SK-N-SH (cell line): ENCODE results near the gene SLITRK2. TPM values are rescaled to one million over a fixed set of nuclear protein-coding genes. Genes with fewer than 3 reads are reported as not detected.

Experiments used
- CTCF ChIA-PET: fragments of 300-600, 350-600 bp; formaldehyde crosslinking; extraction: SDS; loops from one replicate; lab custom pipeline; 2021; lab: Yijun Ruan, JAX
- POLR2A ChIA-PET: fragments of 350-600 bp; sonication (Branson Sonifier 250); formaldehyde crosslinking; extraction: SDS; loops from one replicate; lab custom pipeline; 2020; ENCODE audit warnings: antibody characterized with exemption, inconsistent platforms; lab: Yijun Ruan, JAX
- DNase-seq: peaks from one replicate; pipeline ENCODE4 v3.0.0; 2012
- H2AFZ ChIP-seq: fragments of 200-600 bp; sonication (generic); 2 replicates; pipeline ENCODE4 v1.8.1; 2016; ENCODE audit warnings: antibody characterized with exemption, mild to moderate bottlenecking, low read depth
- H3F3A ChIP-seq: fragments of 200-600 bp; sonication (generic); replicated peaks from 2 replicates; pipeline ENCODE3; 2016; ENCODE audit warnings: antibody characterized with exemption, mild to moderate bottlenecking; ENCODE audit not compliant: insufficient read depth
- H3K27ac ChIP-seq, 2 experiments: fragments of 200-500 bp in 1 of 2; fragments of 200-600 bp in 1 of 2; sonication (Bioruptor generic) in 1 of 2; sonication (generic), shearing (Covaris generic) in 1 of 2; 2 replicates each; pipeline versions ENCODE4 v1.5.1 to v1.6.1; 2014 to 2016; ENCODE audit warnings: low read depth in 2 of 2, inconsistent platforms in 1 of 2, low read length in 1 of 2, mild to moderate bottlenecking in 1 of 2, mixed read lengths in 1 of 2
- H3K27me3 ChIP-seq: fragments of 200-600 bp; sonication (generic), shearing (Covaris generic); 2 replicates; pipeline ENCODE4 v1.6.1; 2016; ENCODE audit warnings: mixed run types; ENCODE audit not compliant: insufficient read depth
- H3K36me3 ChIP-seq, 2 experiments: fragments of 200-500 bp in 1 of 2; fragments of 200-600 bp in 1 of 2; sonication (Bioruptor generic) in 1 of 2; sonication (generic) in 1 of 2; replicated peaks in 1 of 2; 2 replicates each; pipeline versions ENCODE3 to v1.5.1; 2014 to 2016; ENCODE audit warnings: low read length in 1 of 2, mild to moderate bottlenecking in 1 of 2; ENCODE audit not compliant: insufficient read depth in 2 of 2, control insufficient read depth in 1 of 2
- H3K4me1 ChIP-seq, 2 experiments: fragments of 200-500 bp in 1 of 2; fragments of 200-600 bp in 1 of 2; sonication (Bioruptor generic) in 1 of 2; sonication (generic), shearing (Covaris generic) in 1 of 2; 2 replicates each; pipeline versions ENCODE4 v1.5.1 to v1.6.1; 2014 to 2016; ENCODE audit warnings: low read depth in 1 of 2, low read length in 1 of 2, mixed run types in 1 of 2; ENCODE audit not compliant: insufficient read depth in 2 of 2, control insufficient read depth in 1 of 2
- H3K4me2 ChIP-seq: fragments of 200-600 bp; sonication (generic), shearing (Covaris generic); 2 replicates; pipeline ENCODE4 v1.6.1; 2017; ENCODE audit warnings: mixed run types
- H3K4me3 ChIP-seq, 2 experiments: fragments of 200-500 bp in 1 of 2; fragments of 200-600 bp in 1 of 2; sonication (Bioruptor generic) in 1 of 2; sonication (generic), shearing (Covaris generic) in 1 of 2; 2 replicates each; pipeline versions ENCODE4 v1.5.1 to v1.8.1; 2014 to 2016; ENCODE audit warnings: low read depth in 2 of 2, inconsistent platforms in 1 of 2, low read length in 1 of 2, mild to moderate bottlenecking in 1 of 2, mixed read lengths in 1 of 2, moderate library complexity in 1 of 2
- H3K79me2 ChIP-seq: fragments of 200-600 bp; sonication (generic); 2 replicates; pipeline ENCODE4 v1.8.1; 2017; ENCODE audit warnings: mild to moderate bottlenecking; ENCODE audit not compliant: insufficient read depth
- H3K9ac ChIP-seq: fragments of 200-600 bp; sonication (generic); 2 replicates; pipeline ENCODE4 v1.6.1; 2017; ENCODE audit warnings: mixed run types
- H3K9me2 ChIP-seq: fragments of 200-600 bp; sonication (generic); 2 replicates; pipeline ENCODE4 v1.6.1; 2017; ENCODE audit warnings: mixed run types
- H3K9me3 ChIP-seq: fragments of 200-600 bp; sonication (generic); 2 replicates; pipeline ENCODE4 v1.6.1; 2017; ENCODE audit warnings: mixed run types, mild to moderate bottlenecking, moderate library complexity
- H4K20me1 ChIP-seq: fragments of 200-600 bp; sonication (generic); 2 replicates; pipeline ENCODE4 v1.6.1; 2017; ENCODE audit warnings: mild to moderate bottlenecking, mixed run types; ENCODE audit not compliant: insufficient read depth
- CHD2 ChIP-seq: fragments of 150-350 bp; IDR thresholded peaks from 2 replicates; pipeline ENCODE4 v1.6.1; 2018; ENCODE audit warnings: low read length; ENCODE audit not compliant: partially characterized antibody
- EP300 ChIP-seq, 2 experiments: IDR thresholded peaks; 2 replicates each; pipeline versions ENCODE4 v1.4.0 to v1.6.1; 2012; ENCODE audit warnings: borderline replicate concordance in 1 of 2, low read depth in 1 of 2, low read length in 1 of 2
- EZH2phosphoT487 ChIP-seq: fragments of 200-600 bp; sonication (generic); IDR thresholded peaks from 2 replicates; pipeline ENCODE4 v1.6.1; 2017; ENCODE audit warnings: low read depth, mixed run types, mild to moderate bottlenecking, antibody characterized with exemption, moderate library complexity, borderline replicate concordance
- FOSL2 ChIP-seq: IDR thresholded peaks from 2 replicates; pipeline ENCODE4 v1.4.0; 2012; ENCODE audit warnings: low read depth, mild to moderate bottlenecking, moderate library complexity, borderline replicate concordance
- GABPA ChIP-seq: IDR thresholded peaks from 2 replicates; pipeline ENCODE4 v1.4.0; 2012; ENCODE audit warnings: low read depth, mild to moderate bottlenecking
- GATA2 ChIP-seq: sonication (generic); formaldehyde crosslinking; IDR thresholded peaks from 2 replicates; pipeline ENCODE4 v1.5.0; 2020; ENCODE audit warnings: mild to moderate bottlenecking, missing genetic modification reagents
- JUND ChIP-seq: IDR thresholded peaks from 2 replicates; pipeline ENCODE4 v1.4.0; 2012
- MAX ChIP-seq: IDR thresholded peaks from 2 replicates; pipeline ENCODE4 v1.4.0; 2012; ENCODE audit warnings: low read depth
- MEF2A ChIP-seq: IDR thresholded peaks from 2 replicates; pipeline ENCODE4 v1.4.0; 2012; ENCODE audit warnings: low read depth, borderline replicate concordance
- NFIC ChIP-seq: IDR thresholded peaks from 2 replicates; pipeline ENCODE4 v1.4.0; 2012; ENCODE audit warnings: borderline replicate concordance
- PBX3 ChIP-seq: IDR thresholded peaks from 2 replicates; pipeline ENCODE4; 2012
- REST ChIP-seq: IDR thresholded peaks from 2 replicates; pipeline ENCODE4 v1.6.1; 2012; ENCODE audit warnings: mild to moderate bottlenecking, low read depth, low read length, moderate library complexity
- RFX5 ChIP-seq: IDR thresholded peaks from 2 replicates; pipeline ENCODE4 v1.6.1; 2012; ENCODE audit warnings: mild to moderate bottlenecking, improper control_type of control experiment, low read length
- RXRA ChIP-seq: IDR thresholded peaks from 2 replicates; pipeline ENCODE4 v1.4.0; 2012; ENCODE audit warnings: low read depth, mild to moderate bottlenecking, borderline replicate concordance
- TAF1 ChIP-seq: IDR thresholded peaks from 2 replicates; pipeline ENCODE4 v1.6.1; 2012; ENCODE audit warnings: low read depth, mild to moderate bottlenecking, low read length, moderate library complexity, borderline replicate concordance
- TCF12 ChIP-seq: IDR thresholded peaks from 2 replicates; pipeline ENCODE4 v1.4.0; 2012
- USF2 ChIP-seq: fragments of 150-350 bp; IDR thresholded peaks from 2 replicates; pipeline ENCODE4 v1.6.1; 2017; ENCODE audit warnings: antibody characterized with exemption, low read length, low read depth, borderline replicate concordance
- YY1 ChIP-seq: IDR thresholded peaks from 2 replicates; pipeline ENCODE4 v1.4.0; 2012; ENCODE audit warnings: low read depth, mild to moderate bottlenecking
- WGBS: methylation state at CpG from one replicate; pipeline ENCODE4 v1.1.6; 2017; ENCODE audit warnings: low lambda C conversion rate; 5-methylcytosine and 5-hydroxymethylcytosine counted together
- polyA plus RNA-seq, 3 experiments: library from polyadenylated mRNA; depleted of rRNA; stranded (reverse); fragments of >200 nt; gene quantifications; 2 replicates each; pipeline ENCODE4 v1.2.3, GENCODE V29; 2012

SLITRK2 gene
- polyA plus RNA-seq, 1 of the 3 experiments (the other 2 are of a cell fraction): not detected

GRCh38 chrX:145832796-145833195 lies 15.2 kb downstream of the SLITRK2 start:
- CTCF ChIA-PET: no interaction called here
- no peaks in the 10 kb centered on the region for H3K27me3 ChIP-seq
- no peak overlapping the region for H3K27ac ChIP-seq
- H3F3A ChIP-seq: no peaks in the 10 kb centered on the region
- no peak overlapping the region for H2AFZ ChIP-seq
- no peaks in the 10 kb centered on the region for H3K9me2 ChIP-seq
- no peaks in the 10 kb centered on the region for H3K9me3 ChIP-seq
- POLR2A ChIA-PET: no interaction called here
- no peak overlapping the region for H3K9ac ChIP-seq
- no peak for DNase-seq
- no peak overlapping the region for H3K4me2 ChIP-seq
- H3K4me3 ChIP-seq: no peak overlapping the region
- H4K20me1 ChIP-seq: no peaks in the 10 kb centered on the region
- H3K79me2 ChIP-seq: no peaks in the 10 kb centered on the region
- WGBS: 2% methylated on average over 5 of the region's 5 CpGs
- H3K4me1 ChIP-seq: no peaks in the 10 kb centered on the region
- no peaks in the 10 kb centered on the region for H3K36me3 ChIP-seq
- no peak for TF ChIP-seq JUND
- no peak for TF ChIP-seq REST
- no peak for TF ChIP-seq CHD2
- TF ChIP-seq YY1: no peak
- TF ChIP-seq MEF2A: no peak
- TF ChIP-seq NFIC: no peak

GRCh38 chrX:145840531-145840930 lies 22.9 kb downstream of the SLITRK2 start:
- CTCF ChIA-PET: no interaction called here
- no peak overlapping the region for H3K4me3 ChIP-seq
- H3F3A ChIP-seq: no peaks in the 10 kb centered on the region
- H3K79me2 ChIP-seq: no peaks in the 10 kb centered on the region
- TF ChIP-seq TCF12: no peak
- no peak for TF ChIP-seq EP300 (IDR thresholded peaks at IDR 0.05; ENCODE audit: borderline replicate concordance in 1 of 2, low read depth in 1 of 2, low read length in 1 of 2)
- no peak for TF ChIP-seq RXRA
- no peak for TF ChIP-seq FOSL2
- TF ChIP-seq EZH2phosphoT487: no peak
- no peak for TF ChIP-seq TAF1
- no peak for TF ChIP-seq REST
- no peak for TF ChIP-seq GABPA
- no peak for TF ChIP-seq YY1
- TF ChIP-seq USF2: no peak
- no peak for TF ChIP-seq GATA2 (CRISPR knock-in tag)
- TF ChIP-seq MAX: no peak
- no peak for TF ChIP-seq PBX3
- no peak for TF ChIP-seq RFX5
- H3K27ac ChIP-seq: no peak overlapping the region
- no peaks in the 10 kb centered on the region for H3K9me2 ChIP-seq
- DNase-seq: no peak
- H3K36me3 ChIP-seq: no peaks in the 10 kb centered on the region
- no peak overlapping the region for H3K4me2 ChIP-seq
- POLR2A ChIA-PET: no interaction called here
- WGBS: 17% methylated on average over 9 of the region's 9 CpGs
- H3K27me3 ChIP-seq: no peaks in the 10 kb centered on the region
- H4K20me1 ChIP-seq: no peaks in the 10 kb centered on the region
- H2AFZ ChIP-seq: no peak overlapping the region
- H3K9ac ChIP-seq: no peak overlapping the region
- no peaks in the 10 kb centered on the region for H3K9me3 ChIP-seq
- H3K4me1 ChIP-seq: no peaks in the 10 kb centered on the region
